Esophagus squamous epithelium (tissue), 5 donors: Measurements from ENCODE around the gene OR4D1. TPM values are rescaled to one million over a fixed set of nuclear protein-coding genes. Genes with fewer than 3 reads are reported as not detected.
"Not testable (repeated sequence)": the region's sequence is repeated elsewhere in the genome, so short reads cannot be mapped to it uniquely, and the experiment has no call there.

Source experiments
- DNase-seq: peaks from one replicate; lab custom pipeline; 2025; lab: John Stamatoyannopoulos, UW
- H3K27ac ChIP-seq, 4 donors: fragments of 200-600 bp; sonication (generic); one replicate each; pipeline ENCODE4 v1.5.1; 2016 to 2019; ENCODE audit warnings: mild to moderate bottlenecking in 1 of 4
- H3K27me3 ChIP-seq, 4 donors: fragments of 200-600 bp; sonication (generic); 1 replicate in 3 of 4; 2 replicates in 1 of 4; pipeline versions ENCODE4 v1.5.1 to v1.6.0; 2017 to 2021; ENCODE audit warnings: antibody characterized with exemption in 1 of 4
- H3K36me3 ChIP-seq, 3 donors: fragments of 200-600 bp; sonication (generic); one replicate each; pipeline ENCODE4 v1.5.1; 2016 to 2019
- H3K4me1 ChIP-seq, 3 donors: fragments of 200-600 bp; sonication (generic); one replicate each; pipeline ENCODE4 v1.5.1; 2017 to 2019
- H3K4me3 ChIP-seq, 4 donors: fragments of 200-600 bp; sonication (generic); 1 replicate in 3 of 4; 2 replicates in 1 of 4; pipeline ENCODE4 v1.5.1; 2016 to 2019; ENCODE audit warnings: mild to moderate bottlenecking in 2 of 4, moderate library complexity in 1 of 4
- H3K9me3 ChIP-seq, 3 donors: fragments of 200-600 bp; sonication (generic); one replicate each; pipeline ENCODE4 v1.5.1; 2016 to 2019
- POLR2A ChIP-seq, 4 donors: fragments of 450-650 bp; IDR thresholded peaks; one replicate each; pipeline ENCODE4 v1.6.1; 2017; ENCODE audit warnings: antibody characterized with exemption in 4 of 4, mild to moderate bottlenecking in 4 of 4, moderate library complexity in 3 of 4
- WGBS, 2 donors: methylation state at CpG; one replicate each; pipeline ENCODE4 v1.1.5; 2018; 5-methylcytosine and 5-hydroxymethylcytosine counted together
- intact Hi-C: fragments of 100-400 bp; cut with DNase I; formaldehyde crosslinking; loops from one replicate; pipeline ENCODE4 v1.15.0; 2022
- total RNA-seq, 4 donors: library from RNA; depleted of rRNA; stranded (reverse); fragments of >200 nt; gene quantifications; one replicate each; pipeline ENCODE4 v1.1.0, GENCODE V29; 2016
- TF ChIP-seq, protein P1 (sequence below), 6 experiments: fragments of 450-650 bp in 4 of 6; fragments of 200-600 bp in 2 of 6; sonication (generic) in 2 of 6; IDR thresholded peaks; one replicate each; pipeline ENCODE4 v1.5.1; 2016 to 2019; ENCODE audit warnings: antibody characterized with exemption in 6 of 6, mild to moderate bottlenecking in 4 of 6, moderate library complexity in 4 of 6
- donor health status: DM: yes; HTN: yes; CAD: no.

Gene OR4D1
- not detected for total RNA-seq

DNA sequence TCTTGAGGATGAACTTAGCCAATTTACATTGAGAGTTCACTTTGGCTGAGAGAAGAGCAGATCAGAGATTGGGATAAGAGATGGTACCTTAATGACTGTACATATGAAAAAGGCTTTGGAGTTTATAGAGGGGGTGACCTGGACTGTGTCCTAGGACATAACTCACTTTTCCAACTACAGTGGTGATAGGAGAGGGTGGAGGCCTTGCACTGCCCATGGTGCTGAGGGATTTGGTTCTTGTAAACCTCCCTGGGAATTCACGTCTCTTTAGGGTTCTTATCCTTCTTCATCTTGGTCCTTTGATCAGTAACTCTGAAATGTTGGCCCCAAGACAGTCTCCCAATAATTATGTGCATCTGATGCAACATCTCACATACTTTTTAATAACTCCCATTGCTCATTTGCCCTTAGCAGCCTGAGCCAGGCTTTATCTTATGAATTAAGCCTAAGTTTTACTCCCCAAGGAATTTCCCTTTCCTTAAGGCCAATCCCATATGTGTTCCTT is at the start of gene OR4D1:
TSS of gene OR4D1 (plus strand) at position 455 of the 505 bp plus-strand sequence. CDS start 6,770 bp downstream, outside the sequence.
- Histone ChIP-seq H3K27me3 (peaks cover 0 to 36% (median 0%) of the 10 kb centered on the region in 4 donors), H3K9me3 (peaks cover 0 to 21% (median 20%) of the 10 kb centered on the region in 3 donors), H3K27ac (no peak within 1 kb of the TSS), H3K4me3 (no peak within 1 kb of the TSS), H3K36me3 (no peaks in the 10 kb centered on the region), H3K4me1 (no peaks in the 10 kb centered on the region)
- WGBS, 2 donors: 53 to 58% methylated on average over 1 of the region's 1 CpG
- no peak for DNase-seq
- no peak for TF ChIP-seq POLR2A (IDR thresholded peaks at IDR 0.05)
- TF ChIP-seq, protein P1, sequence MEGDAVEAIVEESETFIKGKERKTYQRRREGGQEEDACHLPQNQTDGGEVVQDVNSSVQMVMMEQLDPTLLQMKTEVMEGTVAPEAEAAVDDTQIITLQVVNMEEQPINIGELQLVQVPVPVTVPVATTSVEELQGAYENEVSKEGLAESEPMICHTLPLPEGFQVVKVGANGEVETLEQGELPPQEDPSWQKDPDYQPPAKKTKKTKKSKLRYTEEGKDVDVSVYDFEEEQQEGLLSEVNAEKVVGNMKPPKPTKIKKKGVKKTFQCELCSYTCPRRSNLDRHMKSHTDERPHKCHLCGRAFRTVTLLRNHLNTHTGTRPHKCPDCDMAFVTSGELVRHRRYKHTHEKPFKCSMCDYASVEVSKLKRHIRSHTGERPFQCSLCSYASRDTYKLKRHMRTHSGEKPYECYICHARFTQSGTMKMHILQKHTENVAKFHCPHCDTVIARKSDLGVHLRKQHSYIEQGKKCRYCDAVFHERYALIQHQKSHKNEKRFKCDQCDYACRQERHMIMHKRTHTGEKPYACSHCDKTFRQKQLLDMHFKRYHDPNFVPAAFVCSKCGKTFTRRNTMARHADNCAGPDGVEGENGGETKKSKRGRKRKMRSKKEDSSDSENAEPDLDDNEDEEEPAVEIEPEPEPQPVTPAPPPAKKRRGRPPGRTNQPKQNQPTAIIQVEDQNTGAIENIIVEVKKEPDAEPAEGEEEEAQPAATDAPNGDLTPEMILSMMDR (IDR thresholded peaks at IDR 0.05): no peak
- intact Hi-C loops: no loop called here

DNA sequence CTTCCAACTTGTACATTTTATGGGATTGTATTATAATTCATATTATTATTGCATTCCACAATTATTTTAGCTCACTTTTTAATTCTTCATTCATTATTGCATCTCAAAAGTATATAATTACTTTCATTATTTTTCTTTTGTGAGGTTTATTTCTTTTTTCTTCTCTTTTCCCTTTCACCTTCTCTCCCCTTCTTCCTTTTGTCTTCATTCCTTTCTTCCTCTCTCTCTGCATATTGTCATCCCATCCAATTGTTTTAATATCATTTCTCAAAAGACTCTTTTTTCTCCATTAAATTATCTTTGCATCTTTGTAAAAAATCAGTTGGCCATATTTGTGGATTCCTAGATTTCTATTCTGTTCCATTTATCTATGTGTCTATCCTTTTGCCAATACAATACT is 47.7 kb upstream of the OR4D1 start:
- H3K4me1 ChIP-seq: no peaks in the 10 kb centered on the region
- intact Hi-C loops: no loop called here
- H3K36me3 ChIP-seq: no peaks in the 10 kb centered on the region
- no peak overlapping the region for H3K27ac ChIP-seq
- no peaks in the 10 kb centered on the region for H3K27me3 ChIP-seq
- H3K4me3 ChIP-seq: no peak overlapping the region
- TF ChIP-seq, protein P1 (IDR thresholded peaks at IDR 0.05): no peak
- no peak for TF ChIP-seq POLR2A (IDR thresholded peaks at IDR 0.05)
- no peak for DNase-seq
- H3K9me3 ChIP-seq: no peaks in the 10 kb centered on the region

DNA sequence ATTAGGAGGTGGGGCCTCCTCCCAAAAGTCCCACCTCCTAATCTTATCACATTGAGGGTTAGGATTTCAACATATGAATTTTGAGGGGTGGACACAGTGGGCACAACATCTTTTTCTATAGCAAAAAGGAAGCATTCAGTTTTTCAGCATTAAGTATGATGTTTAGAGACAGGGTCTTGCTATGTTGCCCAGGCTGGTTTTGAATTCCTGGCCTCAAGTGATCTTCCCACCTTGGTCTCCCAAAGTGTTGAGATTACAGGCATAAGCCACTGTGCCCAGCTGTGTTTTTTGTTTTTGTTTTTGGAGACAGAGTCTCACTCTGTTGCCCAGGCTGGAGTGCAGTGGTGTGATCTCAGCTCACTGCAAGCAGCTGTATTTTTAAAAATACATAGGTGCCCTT is 46.3 kb upstream of the OR4D1 start:
- DNase-seq, H3K36me3 ChIP-seq, intact Hi-C loops, H3K27me3 ChIP-seq, H3K9me3 ChIP-seq, H3K4me1 ChIP-seq, H3K4me3 ChIP-seq, H3K27ac ChIP-seq: not testable (repeated sequence)

DNA sequence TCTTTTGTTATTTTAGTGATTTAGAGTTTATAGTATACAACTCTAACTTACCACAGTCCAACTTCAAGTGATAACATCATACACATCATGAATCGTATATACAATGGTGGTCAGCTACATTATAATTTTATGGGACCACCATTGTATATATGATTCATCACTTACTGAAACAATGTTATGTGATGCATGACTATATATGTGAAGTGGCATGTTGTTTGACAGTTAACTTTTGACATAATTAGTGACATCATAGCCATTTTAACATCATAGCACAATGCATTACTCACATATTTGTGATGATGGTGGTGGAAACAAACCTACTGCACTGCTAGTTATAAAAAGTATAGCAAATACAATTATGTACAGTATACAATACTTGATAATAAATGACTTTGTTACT is 43.1 kb upstream of the OR4D1 start:
- no peaks in the 10 kb centered on the region for H3K9me3 ChIP-seq
- H3K27me3 ChIP-seq: no peaks in the 10 kb centered on the region
- DNase-seq: no peak
- no peak for TF ChIP-seq POLR2A (IDR thresholded peaks at IDR 0.05)
- TF ChIP-seq, protein P1 (IDR thresholded peaks at IDR 0.05): no peak
- no peak overlapping the region for H3K27ac ChIP-seq
- no peaks in the 10 kb centered on the region for H3K36me3 ChIP-seq
- 93 to 95% methylated on average over 1 of the region's 1 CpG for WGBS, 2 donors
- no peak overlapping the region for H3K4me3 ChIP-seq
- intact Hi-C loops: no loop called here
- H3K4me1 ChIP-seq: no peaks in the 10 kb centered on the region

DNA sequence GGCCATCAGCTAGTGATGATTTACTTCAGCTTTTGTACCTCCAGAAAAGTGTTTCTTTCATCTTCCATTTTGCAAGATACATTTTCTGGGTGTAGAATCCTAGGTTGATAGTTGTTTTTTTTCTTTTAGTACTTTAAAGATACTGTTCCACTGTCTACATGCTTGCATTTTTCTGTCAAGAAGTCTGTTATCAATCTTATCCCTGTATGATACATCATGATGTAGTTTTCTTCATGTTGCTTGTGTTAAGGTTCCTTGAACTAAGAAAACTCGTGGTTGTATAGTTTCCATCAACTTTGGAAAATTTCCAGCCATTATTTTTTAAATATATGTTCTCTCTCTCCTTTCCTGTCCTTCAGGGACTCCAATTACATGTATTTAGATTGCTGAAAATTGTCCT is 40.9 kb upstream of the OR4D1 start:
- intact Hi-C loops: no loop called here
- Histone ChIP-seq H3K4me1 (no peaks in the 10 kb centered on the region), H3K27me3 (no peaks in the 10 kb centered on the region), H3K9me3 (no peaks in the 10 kb centered on the region), H3K36me3 (no peaks in the 10 kb centered on the region), H3K4me3 (no peak overlapping the region), H3K27ac (no peak overlapping the region)
- TF ChIP-seq, protein P1 (IDR thresholded peaks at IDR 0.05): no peak
- TF ChIP-seq POLR2A (IDR thresholded peaks at IDR 0.05): no peak
- no peak for DNase-seq
- WGBS, 2 donors: 29 to 54% methylated on average over 1 of the region's 1 CpG

DNA sequence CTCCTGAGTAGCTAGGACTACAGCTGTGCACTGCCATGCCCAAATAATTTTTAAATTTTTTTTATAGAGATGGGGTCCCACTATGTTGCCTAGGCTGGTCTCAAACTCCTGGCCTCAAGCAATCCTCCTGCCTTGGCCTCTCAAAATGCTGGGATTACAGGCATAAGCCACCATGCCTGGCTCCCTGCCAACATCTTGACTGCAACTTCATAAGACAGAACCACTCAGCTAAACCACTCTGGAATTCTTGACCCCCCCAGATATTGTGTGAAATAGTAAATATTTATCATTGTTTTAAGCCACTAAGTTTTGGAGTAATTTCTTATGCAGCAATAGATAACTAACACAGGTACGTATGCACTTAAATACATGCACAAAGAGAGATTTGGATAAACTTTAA is 39.0 kb upstream of the OR4D1 start:
- WGBS, 2 donors: 80 to 88% methylated on average over 1 of the region's 1 CpG
- intact Hi-C loops: no loop called here
- Histone ChIP-seq H3K9me3 (no peaks in the 10 kb centered on the region), H3K36me3 (no peaks in the 10 kb centered on the region), H3K4me1 (no peaks in the 10 kb centered on the region), H3K27me3 (no peaks in the 10 kb centered on the region), H3K27ac (no peak overlapping the region), H3K4me3 (no peak overlapping the region)
- no peak for TF ChIP-seq POLR2A (IDR thresholded peaks at IDR 0.05)
- TF ChIP-seq, protein P1 (IDR thresholded peaks at IDR 0.05): no peak
- DNase-seq: no peak
